GM12875 (cell line): ENCODE measurements around the gene SH3RF2.

Experiments used
- H3K4me3 ChIP-seq: one replicate; pipeline ENCODE4 v1.5.1; 2011; ENCODE audit warnings: low read depth, low read length, control low read depth
- CTCF ChIP-seq: IDR thresholded peaks from 2 replicates; pipeline ENCODE4 v1.5.1; 2011; ENCODE audit warnings: low read depth, mild to moderate bottlenecking, control low read depth, inconsistent platforms, low read length, moderate library complexity, borderline replicate concordance; ENCODE audit not compliant: insufficient read depth

SH3RF2 gene

DNA sequence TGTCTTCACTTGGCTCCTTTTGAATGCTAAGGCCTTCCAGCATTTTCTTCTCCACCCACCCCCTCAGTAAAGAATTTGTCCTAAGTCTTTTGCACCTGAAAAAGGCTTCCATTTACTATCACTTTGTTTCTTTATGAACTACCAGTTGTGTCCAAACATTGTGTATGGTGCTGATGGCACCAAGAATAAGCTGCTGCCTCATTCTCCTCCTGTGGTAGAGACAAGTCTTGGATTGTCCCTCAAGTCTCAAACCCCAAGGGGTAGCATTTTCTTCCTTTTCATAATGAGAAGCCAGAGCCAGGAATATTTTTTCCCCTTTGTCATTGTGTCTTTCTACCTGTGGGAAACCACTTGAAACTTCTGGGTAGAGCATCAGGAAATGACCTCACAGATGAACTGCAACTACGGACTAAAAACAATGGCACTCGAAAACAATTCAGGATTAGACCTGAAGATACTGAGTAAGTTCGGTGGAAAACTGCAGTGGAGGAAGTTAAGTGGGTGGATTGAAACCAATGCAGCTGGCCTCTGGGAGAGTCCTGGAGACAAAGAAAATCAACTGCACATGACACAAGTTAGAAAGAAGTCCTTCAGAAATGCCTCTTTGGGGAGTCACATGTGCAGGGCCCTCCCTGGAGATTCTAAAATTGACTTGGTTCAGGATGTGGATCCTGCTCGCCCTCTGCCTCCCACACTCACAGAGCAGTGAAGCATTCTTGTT lies 80.5 kb downstream of the SH3RF2 start:
- TF ChIP-seq CTCF = no peak
- H3K4me3 ChIP-seq = no peak overlapping the region

DNA sequence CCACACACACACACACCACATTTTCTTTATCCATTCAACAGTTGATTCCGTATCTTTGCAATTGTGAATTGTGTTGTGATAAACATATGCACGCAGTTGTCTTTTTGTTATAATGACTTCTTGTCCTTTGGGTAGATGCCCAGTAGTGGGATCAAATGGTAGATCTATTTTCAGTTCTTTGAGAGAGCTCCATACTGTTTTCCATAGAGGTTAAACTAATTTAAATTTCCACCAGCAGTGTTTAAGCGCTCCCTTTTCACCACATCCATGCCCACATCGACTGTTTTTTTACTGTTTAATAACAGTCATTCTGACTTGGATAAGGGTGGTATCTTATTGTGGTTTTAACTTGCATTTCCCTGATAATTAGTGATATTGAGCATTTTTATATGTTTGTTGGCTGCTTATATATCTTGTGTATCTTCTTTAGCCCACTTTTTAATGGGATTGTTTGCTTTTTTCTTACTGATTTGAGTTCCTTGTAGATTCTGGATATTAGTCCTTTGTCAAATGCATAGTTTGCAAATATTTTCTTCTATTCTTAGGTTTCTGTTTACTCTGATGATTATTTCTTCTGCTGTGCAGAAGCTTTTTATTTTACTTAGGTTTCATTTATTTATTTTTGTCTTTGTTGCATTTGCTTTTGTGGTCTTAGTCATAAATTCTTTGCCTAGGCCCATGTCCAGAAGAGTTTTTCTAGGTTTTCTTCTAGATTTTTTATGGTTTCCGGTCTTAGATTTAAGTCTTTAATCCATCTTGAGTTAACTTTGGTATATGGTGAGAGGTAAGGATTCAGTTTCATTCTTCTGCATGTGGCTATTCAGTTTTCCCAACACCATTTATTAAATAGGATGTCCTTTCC lies 82.4 kb downstream of the SH3RF2 start:
- TF ChIP-seq CTCF = no peak
- no peak overlapping the region for H3K4me3 ChIP-seq

GRCh38 chr5:146020100-146020499 lies 83.7 kb downstream of the SH3RF2 start:
- H3K4me3 ChIP-seq = no peak overlapping the region
- no peak for TF ChIP-seq CTCF

DNA sequence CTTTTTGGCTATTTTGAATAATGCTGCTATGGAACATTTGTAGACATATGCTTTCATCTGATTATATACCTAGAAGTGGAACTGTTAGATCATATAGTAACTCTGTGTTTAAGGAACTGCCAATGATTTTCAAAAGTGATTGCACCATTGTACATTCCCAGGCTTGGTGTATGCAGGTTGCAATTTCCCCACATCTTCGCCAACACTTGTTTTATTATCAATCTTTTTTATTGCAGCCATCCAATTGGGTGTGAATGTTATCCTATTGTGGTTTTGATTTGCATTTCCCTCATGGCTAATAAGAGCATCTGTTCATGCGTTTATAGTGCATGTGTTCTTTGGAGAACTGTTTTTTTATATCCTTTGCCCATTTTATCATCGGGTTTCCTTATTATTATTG lies 87.7 kb downstream of the SH3RF2 start:
- H3K4me3 ChIP-seq = no peak overlapping the region
- TF ChIP-seq CTCF = no peak

DNA sequence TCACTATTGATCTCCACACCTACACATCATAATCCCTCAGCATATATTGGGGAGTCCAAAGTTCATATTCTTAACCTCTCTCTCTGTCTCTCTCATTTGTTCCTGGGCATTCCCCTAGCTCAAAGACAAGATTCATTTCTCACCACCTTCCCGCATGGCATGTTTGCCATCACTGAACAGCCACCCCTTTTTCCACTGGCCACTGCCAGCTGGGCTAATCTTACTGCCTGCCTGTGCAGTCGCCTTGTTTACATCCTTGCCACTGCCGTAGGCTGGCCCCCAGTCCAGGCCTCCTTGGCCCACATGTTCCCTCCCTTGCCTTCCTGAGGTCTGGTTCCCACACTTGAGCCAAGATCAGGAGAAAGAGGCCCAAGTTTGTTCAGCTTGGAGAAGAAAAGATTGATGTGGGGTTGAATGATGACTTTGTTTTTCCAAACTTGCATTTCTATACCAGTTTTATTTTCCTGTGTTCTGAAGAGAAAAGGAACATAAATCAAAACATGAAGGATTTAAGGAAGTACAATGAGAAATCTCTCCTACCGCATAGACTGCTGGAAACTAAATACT lies 88.8 kb downstream of the SH3RF2 start:
- no peak for TF ChIP-seq CTCF

GRCh38 chr5:146025681-146026080 lies 89.3 kb downstream of the SH3RF2 start:
- H3K4me3 ChIP-seq = no peak overlapping the region
- TF ChIP-seq CTCF = no peak

More for the DNA sequence above, 88.8 kb downstream of the SH3RF2 start:
- no peak overlapping the region for H3K4me3 ChIP-seq
